HG03095 (cell line): Measurements from ENCODE around the gene FAM167B.
"Not testable (repeated sequence)": the region's sequence is repeated elsewhere in the genome, so short reads cannot be mapped to it uniquely, and the experiment has no call there.

Source experiments
- ATAC-seq: cut with Tn5 transposase; IDR thresholded peaks from one replicate; pipeline ENCODE4 v1.9.1; 2021; ENCODE audit warnings: moderate library complexity; ENCODE audit not compliant: unreplicated experiment

The FAM167B gene

GRCh38 chr1:32255072-32256071 lies 8.3 kb downstream of the FAM167B start:
- no peak for ATAC-seq

GRCh38 chr1:32256473-32257226 lies 9.6 kb downstream of the FAM167B start:
- ATAC-seq = no peak

- ATAC-seq = no peak
These were observed 10.1 kb downstream of the FAM167B start for GRCh38 chr1:32257227-32257508.

- not testable (repeated sequence) for ATAC-seq
These were observed 16.2 kb downstream of the FAM167B start for GRCh38 chr1:32263236-32263593.

GRCh38 chr1:32263744-32264143 lies 16.7 kb downstream of the FAM167B start:
- no peak for ATAC-seq

- ATAC-seq = no peak
These were observed 18.8 kb downstream of the FAM167B start for GRCh38 chr1:32265846-32266245.

GRCh38 chr1:32266921-32267591 lies 20.0 kb downstream of the FAM167B start:
- no peak for ATAC-seq

- ATAC-seq = no peak
These were observed 22.7 kb downstream of the FAM167B start for GRCh38 chr1:32269744-32270143.

- no peak for ATAC-seq
These were observed 25.8 kb downstream of the FAM167B start for GRCh38 chr1:32272557-32273390.

GRCh38 chr1:32273391-32274208 lies 26.6 kb downstream of the FAM167B start:
- ATAC-seq = no peak

GRCh38 chr1:32274646-32275340 lies 27.8 kb downstream of the FAM167B start:
- ATAC-seq = no peak

GRCh38 chr1:32275424-32275823 lies 28.4 kb downstream of the FAM167B start:
- no peak for ATAC-seq

GRCh38 chr1:32276032-32276782 lies 29.2 kb downstream of the FAM167B start:
- no peak for ATAC-seq

GRCh38 chr1:32284777-32285176 lies 37.8 kb downstream of the FAM167B start:
- ATAC-seq = not testable (repeated sequence)

- ATAC-seq = no peak
These were observed 38.6 kb downstream of the FAM167B start for GRCh38 chr1:32285658-32286057.

GRCh38 chr1:32286763-32287162 lies 39.7 kb downstream of the FAM167B start:
- ATAC-seq = no peak

- ATAC-seq = no peak
These were observed 42.2 kb downstream of the FAM167B start for GRCh38 chr1:32289256-32289655.

GRCh38 chr1:32291145-32291707 lies 44.2 kb downstream of the FAM167B start:
- no peak for ATAC-seq
